K562 (cell line): ENCODE results near the gene DNAJB2. TPM values are rescaled to one million over a fixed set of nuclear protein-coding genes. Genes with fewer than 3 reads are reported as not detected.

ENCODE experiments used
- ATAC-seq: fragments of 200-7000 bp; cut with Tn5 transposase; 3 replicates; pipeline ENCODE4 v1.9.1; 2020; ENCODE audit warnings: moderate library complexity
- BruUV-seq: library from RNA; stranded (reverse); fragments of 400-500 nt; replicated peaks from 2 replicates; lab custom pipeline; 2021; lab: Mats Ljungman, UMichigan
- CTCF ChIA-PET: fragments of 300-600 bp; formaldehyde crosslinking; extraction: SDS; loops from one replicate; lab custom pipeline; 2021; ENCODE audit warnings: low intra/inter-chr PET ratio; lab: Yijun Ruan, JAX
- POLR2A ChIA-PET: fragments of 300-600, 350-650 bp; sonication (Branson Sonifier 250); formaldehyde crosslinking; extraction: SDS; loops from one replicate; lab custom pipeline; 2021; ENCODE audit warnings: antibody characterized with exemption, inconsistent platforms; lab: Yijun Ruan, JAX
- DNase-seq, 4 experiments: peaks; one replicate each; pipeline versions ENCODE4 v3.0.0 to v3.0.0-alpha.2; 2011 to 2018; ENCODE audit warnings: low spot score in 3 of 4, mixed read lengths in 3 of 4; ENCODE audit errors: extremely low read depth in 1 of 4
- FAIRE-seq: peaks from 2 replicates; lab custom pipeline; 2011; peaks lifted over from hg19 to GRCh38; lab: Jason Lieb, UNC
- H2AFZ ChIP-seq: 2 replicates; pipeline ENCODE4 v1.6.0; 2011; ENCODE audit warnings: low read depth, low read length, control low read depth, inconsistent platforms
- H3K27ac ChIP-seq: fragments of 200-600 bp; 3 replicates; pipeline ENCODE4 v1.8.0; 2011; ENCODE audit warnings: low read depth, mild to moderate bottlenecking, control low read depth, inconsistent platforms, low read length, moderate library complexity, mixed read lengths; ENCODE audit errors: extremely low read depth
- H3K27me3 ChIP-seq, 2 experiments: fragments of 300-600 bp in 1 of 2; 2 replicates in 1 of 2; 3 replicates in 1 of 2; pipeline versions ENCODE4 v1.6.0 to v1.8.0; 2011; ENCODE audit warnings: inconsistent platforms in 2 of 2, low read length in 2 of 2, mild to moderate bottlenecking in 1 of 2, mixed read lengths in 1 of 2, moderate library complexity in 1 of 2; ENCODE audit not compliant: control insufficient read depth in 2 of 2, insufficient read depth in 2 of 2
- H3K36me3 ChIP-seq: fragments of 300-600 bp; 3 replicates; pipeline ENCODE4 v1.8.0; 2011; ENCODE audit warnings: mild to moderate bottlenecking, low read length, inconsistent platforms; ENCODE audit not compliant: control insufficient read depth, insufficient read depth
- H3K4me1 ChIP-seq, 2 experiments: fragments of 200-600 bp in 1 of 2; replicated peaks in 1 of 2; 2 replicates in 1 of 2; 3 replicates in 1 of 2; pipeline versions ENCODE4 v1.5.1 to v1.8.0; 2011; ENCODE audit warnings: inconsistent platforms in 2 of 2, low read length in 2 of 2, mild to moderate bottlenecking in 1 of 2, mixed read lengths in 1 of 2, moderate library complexity in 1 of 2; ENCODE audit not compliant: control insufficient read depth in 2 of 2, insufficient read depth in 2 of 2
- H3K4me2 ChIP-seq: 2 replicates; pipeline ENCODE4 v1.6.1; 2011; ENCODE audit warnings: low read length, control low read depth, inconsistent platforms, mixed read lengths; ENCODE audit not compliant: insufficient read depth
- H3K4me3 ChIP-seq: fragments of 200-600 bp; sonication (generic), shearing (Covaris generic); 2 replicates; pipeline ENCODE4 v1.5.1; 2016; ENCODE audit warnings: control low read depth, inconsistent platforms
- H3K79me2 ChIP-seq: fragments of 200-600 bp; 3 replicates; pipeline ENCODE4 v1.8.0; 2011; ENCODE audit warnings: low read length, inconsistent platforms; ENCODE audit not compliant: control insufficient read depth, insufficient read depth
- H3K9ac ChIP-seq, 2 experiments: 2 replicates each; pipeline versions ENCODE4 v1.6.0 to v1.6.1; 2011; ENCODE audit warnings: low read depth in 2 of 2, low read length in 2 of 2, control low read depth in 1 of 2, inconsistent platforms in 1 of 2, mild to moderate bottlenecking in 1 of 2, mixed read lengths in 1 of 2; ENCODE audit not compliant: insufficient read depth in 1 of 2
- H3K9me1 ChIP-seq: one replicate; pipeline ENCODE4 v1.6.0; 2011; ENCODE audit warnings: inconsistent platforms, mild to moderate bottlenecking, low read length, moderate library complexity; ENCODE audit not compliant: control insufficient read depth, insufficient read depth
- H3K9me3 ChIP-seq: replicated peaks from 2 replicates; pipeline ENCODE4 v1.5.1; 2011; ENCODE audit warnings: low read depth, low read length, inconsistent platforms; ENCODE audit not compliant: control insufficient read depth, insufficient read depth
- H4K20me1 ChIP-seq: replicated peaks from 2 replicates; pipeline ENCODE4 v1.6.1; 2011; ENCODE audit warnings: low read length, inconsistent platforms, mixed read lengths; ENCODE audit not compliant: control insufficient read depth, insufficient read depth
- BDP1 ChIP-seq: IDR thresholded peaks from 3 replicates; pipeline ENCODE4 v1.6.1; 2011; ENCODE audit not compliant: insufficient read length, insufficient read depth
- JUN ChIP-seq, 2 experiments: sonication (generic) in 1 of 2; formaldehyde crosslinking in 1 of 2; IDR thresholded peaks; 2 replicates each; pipeline versions ENCODE4 v1.6.1 to v1.8.0; 2012 to 2022; ENCODE audit warnings: borderline replicate concordance in 2 of 2, mild to moderate bottlenecking in 2 of 2, improper control_type of control experiment in 1 of 2, low read depth in 1 of 2, low read length in 1 of 2, missing genetic modification reagents in 1 of 2
- JUND ChIP-seq, 2 experiments: IDR thresholded peaks; 2 replicates in 1 of 2; 3 replicates in 1 of 2; pipeline ENCODE4 v1.6.1; 2011; ENCODE audit warnings: borderline replicate concordance in 2 of 2, low read depth in 2 of 2, low read length in 2 of 2, improper control_type of control experiment in 1 of 2, missing biosample characterization in 1 of 2, missing genetic modification characterization in 1 of 2, missing genetic modification reagents in 1 of 2
- MEIS2 ChIP-seq: fragments of 450-650 bp; IDR thresholded peaks from 2 replicates; pipeline ENCODE4 v1.6.1; 2014; ENCODE audit warnings: mild to moderate bottlenecking; ENCODE audit not compliant: partially characterized antibody
- WGBS: fragments of 100-300 bp; shearing (Covaris generic); methylation state at CpG from one replicate; pipeline ENCODE4 v1.1.6; 2016; ENCODE audit warnings: low coverage, mixed read lengths; ENCODE audit not compliant: insufficient coverage; ENCODE audit errors: missing lambda C conversion rate; 5-methylcytosine and 5-hydroxymethylcytosine counted together
- in situ Hi-C: fragments of 300-500 bp; cut with MboI; formaldehyde crosslinking; loops from 4 replicates; pipeline ENCODE4 v1.15.0; 2018; ENCODE audit warnings: inconsistent platforms, mixed read lengths
- intact Hi-C: fragments of 100-400 bp; cut with micrococcal nuclease; formaldehyde crosslinking; loops from 2 replicates; pipeline ENCODE4 v1.14.2; 2022
- polyA plus RNA-seq, 8 experiments: library from polyadenylated mRNA; depleted of rRNA in 4 of 8; stranded (reverse) in 5 of 8; unstranded in 3 of 8; fragments of >200 nt; fragmentation: Nextera tagmentation in 2 of 8; fragmentation: Illumina TruSeq in 1 of 8; extraction: Ambion mirVana in 2 of 8; extraction: Trizol in 1 of 8; gene quantifications; 2 replicates each; pipeline versions ENCODE4 v1.2.1 to v1.2.3, GENCODE V29; 2011 to 2014; ENCODE audit warnings: inconsistent platforms in 1 of 8, missing spikeins in 1 of 8
- total RNA-seq, 7 experiments: library from RNA; depleted of rRNA in 6 of 7; stranded (reverse); fragments of >200 nt in 6 of 7; fragmentation: Illumina TruSeq in 2 of 7; extraction: Trizol in 2 of 7; gene quantifications; 2 replicates each; pipeline versions ENCODE4 v1.2.1 to v1.2.3, GENCODE V29; 2011 to 2021; ENCODE audit warnings: low replicate concordance in 1 of 7
- TF ChIP-seq, protein P1 (sequence below), 2 experiments: fragments of 450-650 bp in 1 of 2; sonication (generic) in 1 of 2; formaldehyde crosslinking in 1 of 2; IDR thresholded peaks in 1 of 2; conservative IDR thresholded peaks in 1 of 2; 2 replicates each; pipeline versions ENCODE4 v1.6.1 to v1.8.1; 2016 to 2023; ENCODE audit warnings: mild to moderate bottlenecking in 2 of 2, moderate library complexity in 2 of 2, inconsistent platforms in 1 of 2, missing genetic modification reagents in 1 of 2

DNAJB2 gene
- total and polyA plus RNA-seq, 9 of the 15 experiments (the other 6 are each of a cell fraction or from before 2014, with no cell fraction given) = 0.08 to 3.0 (median 2.2) TPM; not detected in 1

- no peaks in the 10 kb centered on the region for H3K36me3 ChIP-seq
- ChIA-PET POLR2A (interaction anchor here (0.7 to 1.1 kb wide), 6 partner anchors 13 to 59 kb away, joined by 3 to 7 read pairs (median 4); partner anchors contain the start of genes TUBA4A and TUBA4B), CTCF (no interaction called here)
- 17% methylated on average over 3 of the region's 6 CpGs for WGBS
- DNase-seq (no peak), FAIRE-seq (no peak), ATAC-seq (no peak)
- no peak overlapping the region for H3K4me3 ChIP-seq
- H3K27me3 ChIP-seq = no peaks in the 10 kb centered on the region
- intact Hi-C loops = no loop called here
- H4K20me1 ChIP-seq = no peaks in the 10 kb centered on the region
- H3K27ac ChIP-seq = no peak overlapping the region
- H2AFZ ChIP-seq = peak overlapping the region; percentile 15
- H3K9ac ChIP-seq = peak overlapping the region in 1 of 2 experiments; percentile 68; a peak in 1 of 4 replicates
- no peaks in the 10 kb centered on the region for H3K9me1 ChIP-seq
- no TSS peak for BruUV-seq
- peaks cover 17 to 26% of the 10 kb centered on the region in 2 experiments for H3K4me1 ChIP-seq
- no peaks in the 10 kb centered on the region for H3K9me3 ChIP-seq
- H3K4me2 ChIP-seq = no peak overlapping the region
- TF ChIP-seq MEIS2 = peak; percentile 5
- TF ChIP-seq, protein P1, sequence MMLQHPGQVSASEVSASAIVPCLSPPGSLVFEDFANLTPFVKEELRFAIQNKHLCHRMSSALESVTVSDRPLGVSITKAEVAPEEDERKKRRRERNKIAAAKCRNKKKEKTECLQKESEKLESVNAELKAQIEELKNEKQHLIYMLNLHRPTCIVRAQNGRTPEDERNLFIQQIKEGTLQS (IDR thresholded peaks at IDR 0.05) = 0 out of 2 replicates have a peak, but pooled peaks have one; percentile 20
- TF ChIP-seq, protein P1 (CRISPR knock-in tag; conservative IDR thresholded peaks at IDR 0.05) = no peak
- TF ChIP-seq BDP1 = no peak
- 0 out of 2 replicates have a peak, but pooled peaks have one; percentile 16 for TF ChIP-seq JUN (IDR thresholded peaks at IDR 0.05; ENCODE audit: borderline replicate concordance, low read depth, low read length)
- TF ChIP-seq JUN (CRISPR knock-in tag; IDR thresholded peaks at IDR 0.05; ENCODE audit: borderline replicate concordance) = no peak
- TF ChIP-seq JUND (IDR thresholded peaks at IDR 0.05; ENCODE audit: borderline replicate concordance, low read depth, low read length) = no peak; the same call in 1 of the 2 replicates
- peak; percentile 13; the same call in 1 of the 3 replicates for TF ChIP-seq JUND (tag; IDR thresholded peaks at IDR 0.05; ENCODE audit: borderline replicate concordance, low read depth, low read length)
- no peaks in the 10 kb centered on the region for H3K79me2 ChIP-seq
- in situ Hi-C loops = no loop called here
Observed at GRCh38 chr2:219274361-219274921, 4.7 kb upstream of the DNAJB2 start.
